Type B pancreatic cell (in vitro differentiated cells): ENCODE measurements around the gene C7orf57. TPM values are rescaled to one million over a fixed set of nuclear protein-coding genes. Genes with fewer than 3 reads are reported as not detected.

Experiments
- DNase-seq: peaks from one replicate; pipeline ENCODE4 v3.0.0; 2021; ENCODE audit warnings: mixed read lengths; ENCODE audit not compliant: unreplicated experiment; ENCODE audit errors: extremely low spot score
- H3K27ac Mint-ChIP-seq: 2 replicates; pipeline ENCODE4 v1.8.0; 2021; ENCODE audit warnings: mild to moderate bottlenecking, mixed read lengths
- H3K27me3 Mint-ChIP-seq: 2 replicates; pipeline ENCODE4 v1.8.0; 2021; ENCODE audit warnings: mixed read lengths
- H3K36me3 Mint-ChIP-seq: 2 replicates; pipeline ENCODE4 v1.8.0; 2021; ENCODE audit warnings: mixed read lengths
- H3K4me1 Mint-ChIP-seq: one replicate; pipeline ENCODE4 v1.8.0; 2021; ENCODE audit warnings: mixed read lengths; ENCODE audit not compliant: unreplicated experiment
- H3K4me3 Mint-ChIP-seq: 2 replicates; pipeline ENCODE4 v1.8.0; 2021; ENCODE audit warnings: mild to moderate bottlenecking, mixed read lengths
- H3K9me3 Mint-ChIP-seq: 2 replicates; pipeline ENCODE4 v1.8.0; 2021; ENCODE audit warnings: mixed read lengths
- CTCF ChIP-seq: fragments of 200-600 bp; sonication (generic); conservative IDR thresholded peaks from 2 replicates; pipeline ENCODE4 v1.5.0; 2021; ENCODE audit warnings: antibody characterized with exemption, mild to moderate bottlenecking
- total RNA-seq: library from RNA; stranded (reverse); gene quantifications from 2 replicates; pipeline ENCODE4 v1.2.1, GENCODE V29; 2021; ENCODE audit warnings: low replicate concordance

C7orf57 gene
- total RNA-seq, 1 donor from 2014 or later: 1.5 TPM

GRCh38 chr7:48106906-48107659, 71.7 kb downstream of the C7orf57 start:
- no peak for TF ChIP-seq CTCF
- no peak overlapping the region for H3K4me3 Mint-ChIP-seq
- H3K9me3 Mint-ChIP-seq: no peaks in the 10 kb centered on the region
- H3K27ac Mint-ChIP-seq: no peak overlapping the region
- H3K4me1 Mint-ChIP-seq: peaks cover 10% of the 10 kb centered on the region
- no peaks in the 10 kb centered on the region for H3K27me3 Mint-ChIP-seq
- no peaks in the 10 kb centered on the region for H3K36me3 Mint-ChIP-seq
- no peak for DNase-seq

DNA sequence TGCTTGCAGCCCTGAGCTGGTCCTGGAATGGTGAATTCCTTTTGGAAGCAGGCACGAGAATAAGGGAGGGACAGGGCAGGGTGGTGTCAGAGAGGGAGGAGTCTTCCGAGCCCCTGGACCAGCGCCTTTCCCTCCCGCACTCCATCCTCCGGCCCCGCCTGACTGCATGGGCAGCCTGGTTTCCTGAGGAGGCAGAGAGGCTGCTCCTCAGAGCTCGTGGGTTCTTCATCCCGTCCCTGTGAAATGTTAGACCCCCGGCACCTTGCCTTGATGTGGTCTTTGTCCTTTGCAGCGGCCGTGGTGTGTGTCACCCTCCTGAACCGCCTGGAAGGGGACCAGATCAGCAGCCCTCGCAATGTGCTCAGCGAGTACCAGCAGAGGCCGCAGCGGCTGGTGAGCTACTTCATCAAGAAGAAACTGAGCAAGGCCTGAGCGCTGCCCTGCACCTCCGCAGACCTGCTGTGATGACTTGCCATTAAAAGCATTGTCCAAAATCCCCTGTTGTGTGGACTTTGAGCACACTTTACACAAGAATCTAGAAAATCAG, 72.7 kb downstream of the C7orf57 start:
- Mint-ChIP-seq H3K27ac (no peak overlapping the region), H3K4me3 (no peak overlapping the region)
- TF ChIP-seq CTCF: no peak

DNA sequence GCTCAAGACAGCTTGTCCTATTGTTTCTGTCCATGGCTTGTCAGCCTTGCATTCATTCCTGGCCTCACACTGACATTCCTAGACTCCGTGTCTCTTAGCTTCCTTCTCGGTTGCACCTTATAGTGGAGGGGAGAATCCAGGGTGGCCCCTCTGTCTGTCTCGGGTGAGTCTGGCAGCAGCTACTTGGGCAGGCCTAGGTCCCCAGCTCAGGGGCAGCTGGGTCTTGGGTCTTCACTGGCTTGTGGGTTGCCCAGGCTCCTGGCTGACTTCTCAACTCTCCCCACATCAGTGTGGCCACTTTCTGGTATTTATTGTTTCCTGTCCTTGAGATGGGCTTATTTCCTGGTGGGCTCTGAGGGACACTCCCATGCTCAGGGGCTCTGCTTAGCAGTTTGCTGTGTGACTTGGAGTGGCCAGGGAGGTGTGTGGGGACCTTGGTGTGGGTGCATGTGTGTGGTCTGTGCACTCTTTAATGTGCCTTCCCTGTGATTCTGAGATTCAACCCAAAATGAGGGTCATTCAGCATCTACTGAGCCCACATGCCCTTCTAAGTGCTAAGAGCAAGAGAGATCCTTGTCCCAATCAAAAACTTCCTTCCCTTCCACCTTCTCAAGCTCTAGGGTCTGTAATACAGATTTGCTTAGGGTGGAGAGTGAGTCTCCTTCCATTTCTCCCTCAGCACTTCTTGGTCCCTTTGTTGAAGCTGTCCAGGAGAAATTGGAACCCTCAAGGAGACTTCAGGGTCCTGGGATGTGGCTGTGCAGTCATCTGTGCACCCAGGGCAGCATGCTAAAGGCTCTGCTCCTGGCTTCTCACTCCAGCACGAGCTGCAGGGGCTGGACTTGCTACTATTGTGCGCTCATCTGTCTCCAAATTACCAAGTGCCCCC, 73.9 kb downstream of the C7orf57 start:
- Mint-ChIP-seq H3K4me1 (peaks cover 19% of the 10 kb centered on the region), H3K4me3 (no peak overlapping the region), H3K36me3 (no peaks in the 10 kb centered on the region), H3K27ac (no peak overlapping the region), H3K9me3 (no peaks in the 10 kb centered on the region), H3K27me3 (no peaks in the 10 kb centered on the region)
- no peak for TF ChIP-seq CTCF
- no peak for DNase-seq

More for the DNA sequence above, 72.7 kb downstream of the C7orf57 start:
- H3K9me3 Mint-ChIP-seq: no peaks in the 10 kb centered on the region
- no peaks in the 10 kb centered on the region for H3K27me3 Mint-ChIP-seq
- DNase-seq: no peak
- no peaks in the 10 kb centered on the region for H3K36me3 Mint-ChIP-seq
- H3K4me1 Mint-ChIP-seq: peaks cover 16% of the 10 kb centered on the region

- Mint-ChIP-seq H3K27me3 (no peaks in the 10 kb centered on the region), H3K36me3 (no peaks in the 10 kb centered on the region), H3K27ac (peak overlapping the region; percentile 65), H3K4me1 (peaks cover 19% of the 10 kb centered on the region), H3K4me3 (peak overlapping the region; percentile 42), H3K9me3 (no peaks in the 10 kb centered on the region)
- peak; percentile 84 for DNase-seq
- TF ChIP-seq CTCF: peak; percentile 99
These were observed 74.7 kb downstream of the C7orf57 start for GRCh38 chr7:48109848-48110663.

DNA sequence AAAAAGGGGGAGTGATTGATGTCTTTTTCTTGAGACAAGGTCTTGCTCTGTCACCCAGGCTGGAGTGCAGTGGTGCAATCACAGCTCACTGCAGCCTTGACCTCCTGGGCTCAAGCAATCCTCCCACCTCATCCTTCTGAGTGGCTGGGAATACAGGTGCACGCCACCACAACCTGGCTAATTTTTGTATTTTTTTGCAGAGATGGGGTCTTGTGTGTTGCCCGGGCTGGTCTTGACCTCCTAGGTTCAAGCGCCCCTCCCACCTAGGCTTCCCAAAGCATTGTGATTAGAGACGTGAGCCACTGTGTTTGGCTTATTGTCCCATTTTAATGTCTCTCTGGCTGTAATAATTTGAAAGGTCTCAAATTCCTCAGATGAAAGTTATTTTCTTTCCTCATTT, 75.5 kb downstream of the C7orf57 start:
- no peak overlapping the region for H3K4me3 Mint-ChIP-seq
- no peak overlapping the region for H3K27ac Mint-ChIP-seq
- no peak for DNase-seq
- TF ChIP-seq CTCF: no peak
- no peaks in the 10 kb centered on the region for H3K9me3 Mint-ChIP-seq
- no peaks in the 10 kb centered on the region for H3K36me3 Mint-ChIP-seq
- peaks cover 19% of the 10 kb centered on the region for H3K4me1 Mint-ChIP-seq
- no peaks in the 10 kb centered on the region for H3K27me3 Mint-ChIP-seq
